Loucy (cell line): ENCODE data around the gene PCED1B.

Source experiments
- H2AFZ ChIP-seq: fragments of 200-600 bp; sonication (generic); 2 replicates; pipeline ENCODE4 v1.6.0; 2016; ENCODE audit warnings: antibody characterized with exemption, mild to moderate bottlenecking, low read length, moderate library complexity
- H3F3A ChIP-seq: fragments of 200-600 bp; 2 replicates; pipeline ENCODE4 v1.6.0; 2016; ENCODE audit warnings: antibody characterized with exemption, low read depth, mild to moderate bottlenecking
- H3K27me3 ChIP-seq: fragments of 200-600 bp; sonication (generic); 2 replicates; pipeline ENCODE4 v1.6.1; 2014; ENCODE audit warnings: low read length, mild to moderate bottlenecking; ENCODE audit not compliant: insufficient read depth, poor library complexity, severe bottlenecking
- H3K36me3 ChIP-seq: fragments of 200-600 bp; sonication (generic); 2 replicates; pipeline ENCODE4 v1.6.1; 2016; ENCODE audit warnings: low read length; ENCODE audit not compliant: insufficient read depth
- H3K4me1 ChIP-seq: fragments of 200-600 bp; sonication (generic); 2 replicates; pipeline ENCODE4 v1.5.1; 2014; ENCODE audit warnings: low read length, mild to moderate bottlenecking; ENCODE audit not compliant: insufficient read depth, poor library complexity, severe bottlenecking
- H3K4me2 ChIP-seq: fragments of 200-600 bp; sonication (generic); 2 replicates; pipeline ENCODE4 v1.6.0; 2014; ENCODE audit warnings: antibody characterized with exemption, low read length, low read depth, mild to moderate bottlenecking; ENCODE audit not compliant: poor library complexity, severe bottlenecking
- H3K4me3 ChIP-seq: fragments of 200-600 bp; sonication (generic); 2 replicates; pipeline ENCODE4 v1.5.1; 2014; ENCODE audit warnings: low read length, mild to moderate bottlenecking, mixed read lengths; ENCODE audit not compliant: poor library complexity, severe bottlenecking
- H3K79me2 ChIP-seq: fragments of 200-600 bp; sonication (generic); 2 replicates; pipeline ENCODE4 v1.6.1; 2014; ENCODE audit warnings: low read length; ENCODE audit not compliant: insufficient read depth
- H3K9ac ChIP-seq: fragments of 200-600 bp; sonication (generic); 2 replicates; pipeline ENCODE4 v1.6.0; 2014; ENCODE audit warnings: mild to moderate bottlenecking, low read depth, low read length, moderate library complexity; ENCODE audit not compliant: poor library complexity, severe bottlenecking
- H3K9me2 ChIP-seq: fragments of 200-600 bp; sonication (generic); replicated peaks from 2 replicates; pipeline ENCODE4 v1.6.1; 2016; ENCODE audit warnings: low read depth, low read length, mixed read lengths
- H3K9me3 ChIP-seq: fragments of 200-600 bp; sonication (generic); 2 replicates; pipeline ENCODE4 v1.6.1; 2014; ENCODE audit warnings: mild to moderate bottlenecking, antibody characterized with exemption, low read length, low read depth; ENCODE audit not compliant: insufficient read depth
- H4K20me1 ChIP-seq: fragments of 200-600 bp; sonication (generic); 2 replicates; pipeline ENCODE4 v1.6.0; 2014; ENCODE audit warnings: antibody characterized with exemption, low read length, mild to moderate bottlenecking; ENCODE audit not compliant: insufficient read depth, poor library complexity, severe bottlenecking
- EZH2phosphoT487 ChIP-seq: fragments of 200-600 bp; IDR thresholded peaks from 2 replicates; pipeline ENCODE4 v1.6.1; 2018; ENCODE audit warnings: antibody characterized with exemption, mild to moderate bottlenecking, moderate library complexity, borderline replicate concordance
- TF ChIP-seq, protein P1 (sequence below): fragments of 200-600 bp; sonication (generic); conservative IDR thresholded peaks from 2 replicates; pipeline ENCODE4 v1.5.1; 2014; ENCODE audit warnings: mild to moderate bottlenecking, antibody characterized with exemption, low read length

PCED1B gene

DNA sequence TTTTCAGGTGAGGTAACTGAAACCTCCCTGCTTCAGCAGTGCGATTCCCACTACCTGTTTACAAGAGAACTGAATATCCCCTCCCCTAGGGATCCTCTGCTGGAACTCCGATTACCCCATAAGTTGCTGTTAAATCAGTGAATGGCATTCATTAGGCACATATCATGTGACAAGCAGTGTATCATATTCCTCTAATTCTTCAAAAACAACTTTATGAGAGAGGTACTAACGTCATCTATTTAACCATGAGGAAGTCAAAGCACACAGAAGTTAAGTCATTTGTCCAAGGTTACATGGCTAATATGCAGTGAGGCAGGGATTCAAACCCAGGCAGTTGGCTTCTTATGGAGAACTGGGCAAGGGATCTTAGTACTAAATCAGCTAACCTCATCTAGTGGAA lies 43.9 kb upstream of the PCED1B start:
- Histone ChIP-seq H3K4me1 (no peaks in the 10 kb centered on the region), H3K79me2 (no peaks in the 10 kb centered on the region), H3K4me2 (no peak overlapping the region), H3K9me3 (no peaks in the 10 kb centered on the region), H3K9me2 (no peaks in the 10 kb centered on the region), H4K20me1 (no peaks in the 10 kb centered on the region), H3F3A (no peaks in the 10 kb centered on the region), H3K9ac (no peak overlapping the region), H3K36me3 (no peaks in the 10 kb centered on the region), H3K4me3 (no peak overlapping the region), H2AFZ (no peak overlapping the region), H3K27me3 (no peaks in the 10 kb centered on the region)
- TF ChIP-seq, protein P1, sequence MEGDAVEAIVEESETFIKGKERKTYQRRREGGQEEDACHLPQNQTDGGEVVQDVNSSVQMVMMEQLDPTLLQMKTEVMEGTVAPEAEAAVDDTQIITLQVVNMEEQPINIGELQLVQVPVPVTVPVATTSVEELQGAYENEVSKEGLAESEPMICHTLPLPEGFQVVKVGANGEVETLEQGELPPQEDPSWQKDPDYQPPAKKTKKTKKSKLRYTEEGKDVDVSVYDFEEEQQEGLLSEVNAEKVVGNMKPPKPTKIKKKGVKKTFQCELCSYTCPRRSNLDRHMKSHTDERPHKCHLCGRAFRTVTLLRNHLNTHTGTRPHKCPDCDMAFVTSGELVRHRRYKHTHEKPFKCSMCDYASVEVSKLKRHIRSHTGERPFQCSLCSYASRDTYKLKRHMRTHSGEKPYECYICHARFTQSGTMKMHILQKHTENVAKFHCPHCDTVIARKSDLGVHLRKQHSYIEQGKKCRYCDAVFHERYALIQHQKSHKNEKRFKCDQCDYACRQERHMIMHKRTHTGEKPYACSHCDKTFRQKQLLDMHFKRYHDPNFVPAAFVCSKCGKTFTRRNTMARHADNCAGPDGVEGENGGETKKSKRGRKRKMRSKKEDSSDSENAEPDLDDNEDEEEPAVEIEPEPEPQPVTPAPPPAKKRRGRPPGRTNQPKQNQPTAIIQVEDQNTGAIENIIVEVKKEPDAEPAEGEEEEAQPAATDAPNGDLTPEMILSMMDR = no peak
- TF ChIP-seq EZH2phosphoT487 = no peak

DNA sequence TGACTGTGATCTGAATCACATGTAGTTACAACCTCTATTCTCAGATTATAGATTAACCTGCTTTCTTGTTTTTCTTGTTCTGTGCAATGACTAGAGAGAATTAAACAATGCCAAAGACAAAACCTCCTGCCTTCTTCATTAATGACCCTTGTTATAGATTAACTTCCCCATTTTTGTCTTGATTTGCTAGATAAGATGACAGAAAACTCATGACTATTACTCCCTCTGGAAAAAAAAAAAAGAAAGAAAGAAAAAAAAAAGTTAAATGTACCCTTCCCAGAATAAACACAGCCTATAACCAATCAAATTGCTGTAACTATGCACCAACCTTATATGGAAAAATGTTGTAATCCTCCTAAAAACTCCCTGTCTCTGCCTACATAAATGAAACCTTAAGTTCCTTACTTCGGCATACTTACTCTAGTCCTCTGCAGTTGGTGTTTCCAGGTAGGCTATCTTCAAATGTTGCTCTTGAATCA lies 41.1 kb upstream of the PCED1B start:
- Histone ChIP-seq H3K27me3 (no peaks in the 10 kb centered on the region), H4K20me1 (no peaks in the 10 kb centered on the region), H3K9ac (no peak overlapping the region), H3K4me3 (no peak overlapping the region), H3K9me3 (no peaks in the 10 kb centered on the region), H3K4me1 (no peaks in the 10 kb centered on the region), H3K79me2 (no peaks in the 10 kb centered on the region), H3K9me2 (no peaks in the 10 kb centered on the region), H3K36me3 (no peaks in the 10 kb centered on the region), H2AFZ (no peak overlapping the region), H3K4me2 (no peak overlapping the region), H3F3A (no peaks in the 10 kb centered on the region)
- TF ChIP-seq, protein P1 = no peak
- TF ChIP-seq EZH2phosphoT487 = no peak

DNA sequence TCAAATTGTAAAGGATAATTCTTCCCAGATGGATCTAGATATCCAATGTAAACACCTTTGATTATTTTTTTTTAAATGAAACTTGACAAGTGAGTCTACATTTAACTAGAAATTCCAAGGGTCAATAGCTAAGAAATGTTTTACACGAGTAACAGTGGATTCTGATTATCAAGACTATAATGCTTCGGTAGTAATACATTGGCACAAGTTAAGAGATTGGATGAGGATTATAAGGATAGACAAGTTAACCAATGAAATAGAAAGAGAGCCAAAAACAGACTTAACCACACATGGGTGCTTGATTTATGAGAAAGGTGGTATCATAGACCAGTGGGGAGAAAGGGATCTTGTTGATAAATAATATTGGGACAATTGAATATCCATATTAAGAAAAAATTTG lies 40.3 kb upstream of the PCED1B start:
- H3K4me3 ChIP-seq = no peak overlapping the region
- TF ChIP-seq EZH2phosphoT487 = no peak
- TF ChIP-seq, protein P1 = no peak
- H3K4me1 ChIP-seq = no peaks in the 10 kb centered on the region
- no peak overlapping the region for H3K9ac ChIP-seq
- H3K9me2 ChIP-seq = no peaks in the 10 kb centered on the region
- H3F3A ChIP-seq = no peaks in the 10 kb centered on the region
- no peaks in the 10 kb centered on the region for H3K36me3 ChIP-seq
- no peaks in the 10 kb centered on the region for H3K9me3 ChIP-seq
- H3K4me2 ChIP-seq = no peak overlapping the region
- H2AFZ ChIP-seq = no peak overlapping the region
- H4K20me1 ChIP-seq = no peaks in the 10 kb centered on the region
- H3K79me2 ChIP-seq = no peaks in the 10 kb centered on the region
- H3K27me3 ChIP-seq = no peaks in the 10 kb centered on the region
